Mucosa of descending colon (tissue), 3 donors: ENCODE results near the gene KRTAP3-3. TPM values are rescaled to one million over a fixed set of nuclear protein-coding genes. Genes with fewer than 3 reads are reported as not detected.
"Not testable (repeated sequence)": the region's sequence is repeated elsewhere in the genome, so short reads cannot be mapped to it uniquely, and the experiment has no call there.

Experiments
- ATAC-seq: fragments of 200-7000 bp; cut with Tn5 transposase; one replicate; pipeline ENCODE4 v1.9.1; 2020; ENCODE audit warnings: mild to moderate bottlenecking, moderate library complexity
- DNase-seq, 3 donors: peaks; one replicate each; pipeline ENCODE4 v3.0.0-alpha.2; 2020
- H3K36me3 ChIP-seq: fragments of 200-600 bp; one replicate; pipeline ENCODE4 v1.8.0; 2021; ENCODE audit warnings: low read depth, mild to moderate bottlenecking
- H3K4me1 ChIP-seq: fragments of 200-600 bp; one replicate; pipeline ENCODE4 v1.8.0; 2021; ENCODE audit warnings: low read depth, mild to moderate bottlenecking
- H3K4me3 ChIP-seq: fragments of 200-600 bp; one replicate; pipeline ENCODE4 v1.8.0; 2021; ENCODE audit warnings: mild to moderate bottlenecking
- H3K9me3 ChIP-seq: fragments of 200-600 bp; one replicate; pipeline ENCODE4 v1.8.0; 2021; ENCODE audit warnings: mild to moderate bottlenecking
- CTCF ChIP-seq: fragments of 200-600 bp; IDR thresholded peaks from one replicate; pipeline ENCODE4 v1.8.0; 2022; ENCODE audit warnings: antibody characterized with exemption, mild to moderate bottlenecking
- intact Hi-C, 2 donors: fragments of 100-400 bp; cut with DNase I in 1 of 2; cut with micrococcal nuclease in 1 of 2; formaldehyde crosslinking; loops; one replicate each; pipeline versions ENCODE4 v1.11.0 to v1.11.1; 2022; cut with DNase I, micrococcal nuclease
- total RNA-seq, 3 donors: library from RNA; stranded (reverse); fragmentation: NEBNext Ultra II Directional in 2 of 3; extraction: Animal tissue kit (Norgen Biotek cat#: 25700) in 2 of 3; gene quantifications; one replicate each; pipeline versions ENCODE4 v1.2.1 to v1.2.4, GENCODE V29; 2021 to 2023
- donor health status: DM: no; HTN: no; CAD: no; lungs with moderate emphysema.
- donor health status: DM: no; HTN: no; CAD: no.
- donor health status: DM: no; HTN: yes; CAD: no.

KRTAP3-3 gene
- total RNA-seq, 3 donors from 2014 or later: not detected

GRCh38 chr17:41002814-41003213, 8.8 kb upstream of the KRTAP3-3 start:
- H3K4me3 ChIP-seq: no peak overlapping the region
- H3K36me3 ChIP-seq: no peaks in the 10 kb centered on the region
- TF ChIP-seq CTCF: no peak
- DNase-seq (no peak), ATAC-seq (no peak)
- intact Hi-C loops: no loop called here
- H3K9me3 ChIP-seq: no peaks in the 10 kb centered on the region
- H3K4me1 ChIP-seq: no peaks in the 10 kb centered on the region

- Histone ChIP-seq H3K9me3 (no peaks in the 10 kb centered on the region), H3K4me1 (no peaks in the 10 kb centered on the region), H3K4me3 (no peak overlapping the region), H3K36me3 (no peaks in the 10 kb centered on the region)
- TF ChIP-seq CTCF: no peak
- intact Hi-C loops: no loop called here
- no peak for ATAC-seq
- DNase-seq: no peak
Measured at GRCh38 chr17:41001795-41002194, 7.8 kb upstream of the KRTAP3-3 start.

- DNase-seq, H3K4me3 ChIP-seq, H3K36me3 ChIP-seq, intact Hi-C loops, H3K9me3 ChIP-seq, H3K4me1 ChIP-seq, ATAC-seq: not testable (repeated sequence)
Measured at GRCh38 chr17:40999563-40999962, 5.6 kb upstream of the KRTAP3-3 start, which contains the start of gene KRTAP3-2. Gene KRTAP3-2, minus strand, starts transcription at chr17:40999906. Its CDS starts 53 bp downstream, at chr17:40999853.

- no peak for ATAC-seq
Measured at GRCh38 chr17:40997361-40997760, 3.4 kb upstream of the KRTAP3-3 start.

GRCh38 chr17:40996829-40997228, 2.9 kb upstream of the KRTAP3-3 start:
- H3K36me3 ChIP-seq: no peaks in the 10 kb centered on the region
- intact Hi-C loops: no loop called here
- no peak for ATAC-seq
- H3K4me1 ChIP-seq: no peaks in the 10 kb centered on the region
- no peaks in the 10 kb centered on the region for H3K9me3 ChIP-seq
- TF ChIP-seq CTCF: no peak
- no peak for DNase-seq
- no peak overlapping the region for H3K4me3 ChIP-seq

More at GRCh38 chr17:40997361-40997760, 3.4 kb upstream of the KRTAP3-3 start:
- no peak overlapping the region for H3K4me3 ChIP-seq
- H3K36me3 ChIP-seq: no peaks in the 10 kb centered on the region
- no peak for TF ChIP-seq CTCF
- H3K9me3 ChIP-seq: no peaks in the 10 kb centered on the region
- no peaks in the 10 kb centered on the region for H3K4me1 ChIP-seq
- DNase-seq: no peak
- intact Hi-C loops: no loop called here

DNA sequence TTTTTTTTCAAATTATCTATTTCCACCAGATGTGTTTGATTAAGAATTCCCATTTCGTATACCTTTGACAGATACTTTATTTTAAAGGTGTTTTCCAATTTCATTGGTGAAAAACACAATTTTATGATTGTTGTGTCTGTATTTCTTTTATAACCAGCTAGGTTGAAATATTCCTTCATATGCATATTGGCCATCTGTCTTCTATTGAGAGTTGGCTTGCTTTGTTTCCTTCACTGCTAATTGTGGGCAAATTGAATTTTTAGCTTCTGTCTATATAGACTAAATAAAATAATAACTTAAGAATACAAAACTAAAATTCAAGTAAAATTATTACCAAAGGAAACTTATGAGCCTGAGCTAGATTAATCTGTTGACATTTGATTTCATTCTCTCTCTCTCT, 1.2 kb upstream of the KRTAP3-3 start:
- H3K4me3 ChIP-seq: no peak overlapping the region
- intact Hi-C loops: no loop called here
- no peaks in the 10 kb centered on the region for H3K4me1 ChIP-seq
- H3K9me3 ChIP-seq: no peaks in the 10 kb centered on the region
- ATAC-seq (no peak), DNase-seq (no peak)
- H3K36me3 ChIP-seq: no peaks in the 10 kb centered on the region
- no peak for TF ChIP-seq CTCF
